Amniotic stem cell (primary cell): ENCODE measurements around the gene NRG2.

Experiments used
- DNase-seq: peaks from one replicate; lab custom pipeline; 2025; lab: John Stamatoyannopoulos, UW

The NRG2 gene

GRCh38 chr5:140041099-140041491, 2.0 kb downstream of the NRG2 start:
- no peak for DNase-seq

GRCh38 chr5:140040358-140040757, 2.7 kb downstream of the NRG2 start:
- DNase-seq, result no peak

- DNase-seq, result no peak
These were observed 3.5 kb downstream of the NRG2 start for GRCh38 chr5:140039561-140039960.

GRCh38 chr5:140038373-140038957, 4.6 kb downstream of the NRG2 start:
- DNase-seq, result no peak

- DNase-seq, result no peak
These were observed 6.1 kb downstream of the NRG2 start for GRCh38 chr5:140037012-140037411.

- no peak for DNase-seq
These were observed 7.2 kb downstream of the NRG2 start for GRCh38 chr5:140035881-140036280.

GRCh38 chr5:140033037-140033760, 9.9 kb downstream of the NRG2 start:
- no peak for DNase-seq

GRCh38 chr5:140032296-140032695, 10.8 kb downstream of the NRG2 start:
- DNase-seq, result no peak

GRCh38 chr5:140027807-140028206, 15.3 kb downstream of the NRG2 start:
- no peak for DNase-seq

- no peak for DNase-seq
These were observed 17.4 kb downstream of the NRG2 start for GRCh38 chr5:140025736-140026135.

GRCh38 chr5:140024928-140025327, 18.2 kb downstream of the NRG2 start:
- no peak for DNase-seq

GRCh38 chr5:140023611-140024191, 19.4 kb downstream of the NRG2 start:
- DNase-seq, result no peak

GRCh38 chr5:140020601-140021177, 22.4 kb downstream of the NRG2 start:
- no peak for DNase-seq

- DNase-seq, result no peak
These were observed 24.0 kb downstream of the NRG2 start for GRCh38 chr5:140018920-140019644.

GRCh38 chr5:140018517-140018916, 24.6 kb downstream of the NRG2 start:
- DNase-seq, result no peak

GRCh38 chr5:140018096-140018481, 25.0 kb downstream of the NRG2 start:
- no peak for DNase-seq

- DNase-seq, result no peak
These were observed 25.6 kb downstream of the NRG2 start for GRCh38 chr5:140017397-140018095.

- DNase-seq, result no peak
These were observed 27.4 kb downstream of the NRG2 start for GRCh38 chr5:140015706-140016105.

- DNase-seq, result no peak
These were observed 28.3 kb downstream of the NRG2 start for GRCh38 chr5:140014751-140015150.

- no peak for DNase-seq
These were observed 29.6 kb downstream of the NRG2 start for GRCh38 chr5:140013536-140013935.

- no peak for DNase-seq
These were observed 30.7 kb downstream of the NRG2 start for GRCh38 chr5:140012443-140012842.

- no peak for DNase-seq
These were observed 31.7 kb downstream of the NRG2 start for GRCh38 chr5:140011297-140011802.
